Measurements from ENCODE around the gene SUB1.
"Not testable (repeated sequence)": the region's sequence is repeated elsewhere in the genome, so short reads cannot be mapped to it uniquely, and the experiment has no call there.

The SUB1 gene

DNA sequence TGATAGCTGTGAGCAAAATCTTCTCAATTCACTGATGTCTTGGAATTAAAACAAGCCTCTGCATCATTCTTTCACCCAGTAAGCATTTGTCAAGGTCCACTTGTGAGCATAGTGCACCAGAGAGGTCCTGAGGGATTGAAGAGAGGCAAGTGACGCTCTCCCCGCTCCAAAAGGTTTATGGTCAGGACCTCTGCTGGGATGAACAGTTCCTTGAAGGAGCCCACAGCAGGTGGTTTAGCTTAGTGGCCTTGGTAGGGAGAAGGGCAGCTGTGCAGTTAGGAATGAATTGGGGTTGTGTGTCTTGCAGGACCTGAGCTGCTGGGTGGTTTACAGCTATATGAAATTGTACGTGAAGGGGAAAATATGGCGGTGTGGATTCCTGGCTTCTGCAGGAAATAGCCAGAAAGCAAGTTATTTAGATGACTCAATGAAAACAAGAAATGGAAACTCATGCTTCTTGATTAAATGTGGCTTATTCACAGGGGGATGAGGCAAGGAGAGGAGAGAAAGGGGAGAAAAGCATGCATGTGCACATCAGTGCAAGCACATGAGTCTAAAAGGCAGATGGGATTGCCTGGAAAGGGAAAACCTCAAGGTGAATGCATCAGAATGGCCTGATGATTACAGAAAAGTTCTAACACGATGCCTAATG, 42.0 kb downstream of the SUB1 start:
- Histone ChIP-seq H3K4me2 (ENCODE audit: low read depth, low read length) (no peak overlapping the region), H3K27me3 (replicated peaks; ENCODE audit: insufficient read depth, low read length) (no peaks in the 10 kb centered on the region), H3K4me3 (ENCODE audit: low read length) (no peak overlapping the region), H3K4me1 (ENCODE audit: low read length) (no peaks in the 10 kb centered on the region), H3K9me2 (replicated peaks; ENCODE audit: insufficient read depth, low read length) (no peaks in the 10 kb centered on the region), H2AFZ (ENCODE audit: low read length) (no peak overlapping the region), H3F3A (ENCODE audit: insufficient read depth, low read length) (no peaks in the 10 kb centered on the region), H4K20me1 (ENCODE audit: insufficient read depth, low read length) (no peaks in the 10 kb centered on the region), H3K9me3 (replicated peaks; ENCODE audit: insufficient read depth, low read length) (no peaks in the 10 kb centered on the region), H3K9ac (ENCODE audit: low read length) (no peak overlapping the region), H3K36me3 (replicated peaks; ENCODE audit: insufficient read depth, low read length) (no peaks in the 10 kb centered on the region), H3K27ac (ENCODE audit: low read length) (no peak overlapping the region), H3K79me2 (ENCODE audit: low read length) (no peaks in the 10 kb centered on the region)
- no peak for DNase-seq
- TF ChIP-seq EZH2phosphoT487 (IDR thresholded peaks at IDR 0.05; ENCODE audit: low read length) (no peak), EZH2 (optimal IDR thresholded peaks at IDR 0.05; ENCODE audit: low read depth, low read length) (no peak), CTCF (IDR thresholded peaks at IDR 0.05; ENCODE audit: low read length) (no peak)

GRCh38 chr5:32628049-32628844, 42.9 kb downstream of the SUB1 start:
- Histone ChIP-seq H3K4me3 (ENCODE audit: low read length) (no peak overlapping the region), H3K36me3 (replicated peaks; ENCODE audit: insufficient read depth, low read length) (no peaks in the 10 kb centered on the region), H3K9ac (ENCODE audit: low read length) (no peak overlapping the region), H2AFZ (ENCODE audit: low read length) (no peak overlapping the region), H3K4me1 (ENCODE audit: low read length) (no peaks in the 10 kb centered on the region), H3K9me2 (replicated peaks; ENCODE audit: insufficient read depth, low read length) (no peaks in the 10 kb centered on the region), H3K4me2 (ENCODE audit: low read depth, low read length) (no peak overlapping the region), H3K79me2 (ENCODE audit: low read length) (no peaks in the 10 kb centered on the region), H3K9me3 (replicated peaks; ENCODE audit: insufficient read depth, low read length) (no peaks in the 10 kb centered on the region), H3K27me3 (replicated peaks; ENCODE audit: insufficient read depth, low read length) (no peaks in the 10 kb centered on the region), H3K27ac (ENCODE audit: low read length) (no peak overlapping the region), H4K20me1 (ENCODE audit: insufficient read depth, low read length) (no peaks in the 10 kb centered on the region), H3F3A (ENCODE audit: insufficient read depth, low read length) (no peaks in the 10 kb centered on the region)
- DNase-seq, result no peak
- no peak for TF ChIP-seq EZH2 (optimal IDR thresholded peaks at IDR 0.05; ENCODE audit: low read depth, low read length)
- no peak for TF ChIP-seq EZH2phosphoT487 (IDR thresholded peaks at IDR 0.05; ENCODE audit: low read length)
- no peak for TF ChIP-seq CTCF (IDR thresholded peaks at IDR 0.05; ENCODE audit: low read length)

DNA sequence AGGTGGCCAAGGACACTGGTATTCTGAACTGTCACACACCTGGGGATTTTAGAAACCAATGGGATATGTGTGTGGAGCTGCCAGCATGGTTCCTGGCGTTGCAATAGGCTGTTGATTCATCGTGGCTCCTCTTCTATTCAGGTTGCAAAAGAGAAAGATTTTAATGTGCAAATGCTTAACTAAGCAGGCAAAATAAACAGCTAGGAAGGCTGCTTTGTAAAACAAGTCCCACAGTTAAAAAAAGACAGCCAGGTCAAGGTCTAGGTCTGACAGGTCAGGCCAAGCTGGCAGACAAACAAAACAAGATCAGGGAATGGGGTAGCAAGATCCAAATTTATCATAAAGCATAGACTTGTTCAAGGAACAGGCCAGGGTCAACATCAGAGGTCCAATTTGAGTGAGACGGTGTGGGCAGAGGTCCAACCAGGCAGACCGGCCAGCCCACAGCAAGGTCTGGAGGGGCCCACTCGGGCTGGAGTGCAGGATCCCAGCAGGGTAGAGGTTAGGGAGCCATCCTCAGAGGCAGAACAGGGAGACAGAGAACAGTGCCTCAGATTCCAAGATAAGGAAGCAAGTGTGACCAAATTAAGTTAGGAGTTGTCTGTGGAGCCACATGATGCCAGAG, 45.6 kb downstream of the SUB1 start:
- Histone ChIP-seq H3K9me2 (replicated peaks; ENCODE audit: insufficient read depth, low read length) (no peaks in the 10 kb centered on the region), H4K20me1 (ENCODE audit: insufficient read depth, low read length) (no peaks in the 10 kb centered on the region), H3K36me3 (replicated peaks; ENCODE audit: insufficient read depth, low read length) (no peaks in the 10 kb centered on the region), H2AFZ (ENCODE audit: low read length) (no peak overlapping the region), H3K79me2 (ENCODE audit: low read length) (no peaks in the 10 kb centered on the region), H3K27ac (ENCODE audit: low read length) (no peak overlapping the region), H3K4me1 (ENCODE audit: low read length) (no peaks in the 10 kb centered on the region), H3K9me3 (replicated peaks; ENCODE audit: insufficient read depth, low read length) (no peaks in the 10 kb centered on the region), H3K9ac (ENCODE audit: low read length) (no peak overlapping the region), H3K4me2 (ENCODE audit: low read depth, low read length) (no peak overlapping the region), H3K4me3 (ENCODE audit: low read length) (no peak overlapping the region), H3F3A (ENCODE audit: insufficient read depth, low read length) (no peaks in the 10 kb centered on the region), H3K27me3 (replicated peaks; ENCODE audit: insufficient read depth, low read length) (no peaks in the 10 kb centered on the region)
- DNase-seq, result no peak
- TF ChIP-seq EZH2 (optimal IDR thresholded peaks at IDR 0.05; ENCODE audit: low read depth, low read length) (no peak), CTCF (IDR thresholded peaks at IDR 0.05; ENCODE audit: low read length) (no peak), EZH2phosphoT487 (IDR thresholded peaks at IDR 0.05; ENCODE audit: low read length) (no peak)

DNA sequence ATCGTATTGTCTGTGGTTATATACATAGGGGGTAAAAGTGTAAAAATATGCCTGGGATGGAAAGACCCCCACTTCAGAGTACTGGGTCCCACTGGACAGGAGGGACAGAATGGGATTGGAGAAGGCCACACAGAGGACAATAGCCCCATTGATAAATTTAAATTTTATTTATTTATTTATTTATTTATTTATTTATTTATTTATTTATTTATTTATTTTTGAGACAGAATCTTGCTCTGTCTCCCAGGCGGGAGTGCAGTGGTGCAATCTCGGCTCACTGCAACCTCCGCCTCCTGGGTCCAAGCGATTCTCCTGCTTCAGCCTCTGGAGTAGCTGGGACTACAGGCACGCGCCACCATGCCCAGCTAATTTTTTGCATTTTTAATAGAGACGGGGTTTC, 47.7 kb downstream of the SUB1 start:
- not testable (repeated sequence) for DNase-seq; H3K9ac ChIP-seq (ENCODE audit: low read length); H3K9me2 ChIP-seq (replicated peaks; ENCODE audit: insufficient read depth, low read length); H3K4me2 ChIP-seq (ENCODE audit: low read depth, low read length); H4K20me1 ChIP-seq (ENCODE audit: insufficient read depth, low read length); H3K27ac ChIP-seq (ENCODE audit: low read length); H3K4me1 ChIP-seq (ENCODE audit: low read length); H3F3A ChIP-seq (ENCODE audit: insufficient read depth, low read length); H3K79me2 ChIP-seq (ENCODE audit: low read length); H3K4me3 ChIP-seq (ENCODE audit: low read length); H3K36me3 ChIP-seq (replicated peaks; ENCODE audit: insufficient read depth, low read length); H3K27me3 ChIP-seq (replicated peaks; ENCODE audit: insufficient read depth, low read length); H2AFZ ChIP-seq (ENCODE audit: low read length); H3K9me3 ChIP-seq (replicated peaks; ENCODE audit: insufficient read depth, low read length)
